Measurements from ENCODE around the gene OPCML.

Gene OPCML

GRCh38 chr11:133271206-133271605 lies 261.1 kb downstream of the OPCML start:
- no peak for DNase-seq

DNA sequence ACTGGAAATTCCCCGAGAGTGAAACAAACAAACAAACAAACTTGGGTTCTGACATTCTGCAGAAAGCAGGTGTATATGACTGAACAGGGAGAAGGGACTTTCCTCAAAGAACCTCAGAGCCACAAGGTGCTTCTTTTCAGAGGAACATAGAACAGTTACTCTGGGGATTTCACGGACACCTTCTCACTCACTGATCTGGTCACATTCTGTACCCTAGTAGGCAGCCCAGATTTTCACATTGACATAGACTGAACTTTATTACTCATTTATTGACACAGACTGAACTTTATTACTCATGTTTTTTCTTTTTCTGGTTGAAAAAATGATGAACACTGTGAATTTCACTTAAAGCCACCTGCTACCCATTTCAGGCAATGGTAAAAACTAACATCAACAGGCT lies 263.0 kb downstream of the OPCML start:
- DNase-seq: no peak

DNA sequence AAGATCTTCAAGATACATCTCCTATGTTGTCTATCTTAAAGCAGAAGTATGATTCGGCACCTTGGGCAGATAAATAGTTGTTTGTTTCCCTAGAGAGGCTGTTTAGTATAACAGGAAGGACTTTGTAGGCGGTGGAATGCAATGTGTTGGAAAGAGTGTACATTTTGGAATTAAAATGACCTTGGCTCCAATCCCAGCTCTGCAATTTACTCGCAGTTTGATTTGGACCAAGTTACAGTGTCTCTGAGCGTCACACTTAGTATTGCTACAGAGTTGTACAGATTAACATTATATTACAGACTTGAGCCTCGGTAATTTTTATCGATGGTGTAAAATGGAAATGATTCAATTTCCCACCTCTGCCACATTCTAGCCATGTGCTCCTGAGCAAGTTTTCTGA lies 265.3 kb downstream of the OPCML start:
- no peak for DNase-seq

DNA sequence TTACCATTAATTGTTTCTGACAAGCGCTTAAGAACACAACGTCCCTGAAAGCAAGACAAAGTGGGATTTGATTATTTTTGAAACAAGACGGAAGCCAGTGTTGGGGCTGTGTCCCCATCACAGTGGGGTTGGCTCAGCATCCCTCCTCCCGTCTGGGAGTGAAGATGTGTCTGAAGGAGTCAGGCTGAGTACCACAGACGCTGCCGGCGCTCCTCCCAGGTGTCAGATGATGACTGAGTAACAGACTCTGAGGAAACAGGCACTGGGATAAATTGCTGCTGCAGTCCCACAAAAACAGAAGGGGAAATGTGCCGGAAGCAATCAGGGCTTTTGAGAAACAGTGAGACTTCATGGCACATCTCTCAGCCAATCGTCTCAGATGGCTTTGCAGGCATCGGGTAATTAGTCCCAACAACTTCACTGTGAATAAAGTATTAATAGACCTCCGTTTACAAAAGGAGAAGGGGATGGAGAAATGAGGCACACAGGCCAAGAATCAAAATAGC lies 266.7 kb downstream of the OPCML start:
- DNase-seq: no peak

DNA sequence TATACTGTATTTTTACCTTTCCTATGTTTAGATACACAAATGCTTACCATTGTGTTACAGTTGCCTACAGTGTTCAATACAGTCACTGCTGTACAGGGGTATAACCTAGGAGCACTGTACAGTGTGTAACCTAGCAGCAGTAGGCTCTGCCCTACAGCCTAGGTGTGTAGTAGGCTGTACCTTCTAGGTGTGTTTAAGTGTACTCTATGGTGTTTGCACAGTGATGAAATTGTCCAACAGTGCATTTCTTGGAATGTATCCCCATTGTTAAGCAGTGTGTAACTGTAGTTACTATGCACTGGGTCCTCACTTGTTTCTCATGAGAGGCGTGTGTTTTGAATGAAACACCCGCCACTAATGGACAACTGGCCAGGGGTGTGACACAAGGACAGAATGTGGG lies 269.0 kb downstream of the OPCML start:
- DNase-seq: no peak

GRCh38 chr11:133258751-133259150 lies 273.6 kb downstream of the OPCML start:
- DNase-seq: no peak

- no peak for DNase-seq
Measured at GRCh38 chr11:133254601-133255000, 277.7 kb downstream of the OPCML start.

- DNase-seq: no peak
Measured at GRCh38 chr11:133253570-133253969, 278.7 kb downstream of the OPCML start.

- no peak for DNase-seq
Measured at GRCh38 chr11:133251841-133252240, 280.5 kb downstream of the OPCML start.

- DNase-seq: no peak
Measured at GRCh38 chr11:133249530-133249929, 282.8 kb downstream of the OPCML start.

DNA sequence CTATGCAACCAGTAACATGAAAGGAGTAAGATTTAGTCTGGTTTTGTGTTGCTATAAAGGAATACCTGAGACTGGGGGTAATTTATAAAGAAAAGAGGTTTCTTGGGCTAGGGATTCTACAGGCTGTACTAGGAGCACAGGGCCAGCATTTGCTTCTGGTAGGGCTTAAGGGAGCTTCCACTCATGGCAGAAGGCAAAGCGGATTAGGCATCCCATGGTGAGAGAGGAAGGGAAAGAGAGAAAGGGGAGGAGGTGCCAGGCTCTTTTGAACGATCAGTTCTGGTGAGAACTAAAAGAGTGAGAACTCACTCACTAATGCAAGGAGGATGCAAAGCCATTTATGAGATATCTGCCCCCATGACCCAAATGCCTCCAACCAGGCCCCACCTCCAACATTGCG lies 283.2 kb downstream of the OPCML start:
- no peak for DNase-seq

DNA sequence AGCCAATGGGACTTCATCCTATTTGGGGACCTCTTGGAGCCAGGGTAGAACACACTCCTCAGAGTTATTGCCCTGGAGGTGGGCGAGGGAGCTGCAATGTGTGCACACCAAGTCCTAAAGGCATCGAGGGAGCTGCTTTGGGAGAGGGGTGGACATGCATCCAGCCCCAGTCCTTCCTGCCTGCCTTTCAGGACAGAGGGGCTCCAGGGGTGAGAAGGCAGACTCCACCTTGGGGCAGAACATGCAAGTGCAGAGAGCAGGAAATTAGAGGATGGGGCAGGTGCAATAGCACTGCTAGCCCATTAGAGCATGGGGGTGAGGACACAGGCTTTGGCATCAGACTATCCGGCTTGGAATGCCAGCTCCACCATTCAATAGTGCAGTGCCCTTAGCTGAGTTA lies 288.5 kb downstream of the OPCML start:
- no peak for DNase-seq

DNA sequence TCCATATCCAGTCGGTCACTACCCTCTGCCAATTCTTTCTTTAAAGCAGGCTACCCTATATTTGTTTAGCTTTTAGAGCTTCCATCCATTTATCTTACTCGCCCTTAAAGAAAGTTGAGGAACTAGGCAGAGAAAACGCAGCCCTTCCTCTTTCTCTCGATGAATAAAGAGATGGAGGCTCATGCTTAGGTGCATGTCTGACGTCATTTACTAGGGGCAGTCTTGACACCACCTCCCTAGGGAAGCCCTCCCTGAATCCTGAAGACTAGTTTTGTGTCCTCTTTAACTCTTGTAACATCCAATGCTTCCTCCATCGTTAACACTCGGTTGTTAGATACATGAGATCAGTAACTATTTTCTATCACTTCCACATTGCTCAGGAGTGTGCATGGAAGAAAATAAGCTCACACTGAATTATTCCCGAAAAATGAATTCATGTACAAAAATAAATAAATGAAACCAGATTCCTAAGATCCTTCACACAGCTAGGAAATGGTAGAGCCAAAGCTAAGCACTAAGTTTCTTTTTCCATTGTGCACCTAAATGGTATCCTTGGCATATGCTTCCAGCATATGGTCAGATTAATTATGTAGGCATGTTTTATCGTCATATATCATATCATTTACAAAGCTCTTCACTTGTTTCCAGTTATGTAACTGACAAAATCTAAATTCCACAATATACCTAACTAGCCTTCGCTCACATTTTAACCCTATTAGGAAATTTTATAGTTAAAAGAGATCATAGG lies 291.2 kb downstream of the OPCML start:
- DNase-seq: no peak

- no peak for DNase-seq
Measured at GRCh38 chr11:133239575-133239974, 292.7 kb downstream of the OPCML start.

DNA sequence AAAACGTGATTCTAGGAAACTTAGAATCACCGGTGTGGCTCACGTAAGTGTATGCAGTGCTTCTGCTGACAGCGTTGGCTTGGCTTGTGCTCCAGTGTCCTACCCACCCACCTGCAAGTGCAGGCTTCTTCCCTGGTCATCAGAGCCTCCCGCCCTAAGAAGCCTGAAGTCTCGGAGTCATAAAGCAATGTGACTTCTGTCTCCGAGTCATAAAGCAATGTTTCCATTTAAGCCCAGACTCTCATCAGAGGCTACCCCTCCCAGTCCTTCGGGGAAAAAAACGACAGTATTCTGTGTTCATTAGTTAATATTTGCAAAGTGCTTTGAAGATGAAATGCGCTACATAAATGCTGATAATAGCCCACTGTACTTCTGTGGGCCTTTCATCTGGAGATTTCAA lies 293.8 kb downstream of the OPCML start:
- no peak for DNase-seq

- no peak for DNase-seq
Measured at GRCh38 chr11:133238027-133238426, 294.3 kb downstream of the OPCML start.

- DNase-seq: no peak
Measured at GRCh38 chr11:133235381-133235780, 296.9 kb downstream of the OPCML start.

DNA sequence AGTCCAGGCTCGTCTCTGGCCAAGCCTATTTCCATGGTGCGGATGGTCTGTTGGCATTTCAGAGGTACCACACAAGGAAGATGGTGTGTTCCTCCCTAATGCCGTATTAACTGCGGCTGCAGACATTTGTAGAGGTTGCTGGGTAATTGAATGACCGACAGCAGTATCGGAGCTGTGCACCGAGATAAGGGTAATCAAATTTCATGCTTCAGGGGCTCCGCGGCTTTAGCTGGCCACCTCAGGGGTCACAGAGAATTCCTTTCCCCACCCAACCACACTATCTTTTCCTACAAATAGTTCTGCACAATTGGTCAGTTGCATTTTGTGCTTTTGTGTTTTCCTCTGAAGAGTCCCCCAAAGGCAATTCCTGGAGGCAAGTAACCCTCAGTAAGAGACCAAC lies 297.4 kb downstream of the OPCML start:
- DNase-seq: no peak

DNA sequence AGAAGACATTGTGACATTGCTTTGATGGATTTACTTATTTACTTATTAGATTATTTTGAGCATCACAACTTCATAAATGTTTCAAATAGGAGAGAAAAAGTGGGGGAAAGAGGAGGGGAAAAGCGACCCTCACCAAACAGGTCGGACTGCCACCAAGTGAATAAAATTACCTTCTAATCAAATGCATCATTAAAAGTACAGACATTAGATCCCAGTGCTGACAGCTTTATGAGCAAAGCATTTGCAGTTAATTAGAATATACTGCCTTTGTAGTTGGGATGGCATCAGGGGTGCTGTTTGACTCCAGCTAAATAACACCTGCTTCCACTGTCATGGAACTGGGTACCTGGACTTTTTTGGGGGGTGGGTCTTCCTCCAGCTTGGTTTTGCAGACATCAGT lies 299.6 kb downstream of the OPCML start:
- no peak for DNase-seq

DNA sequence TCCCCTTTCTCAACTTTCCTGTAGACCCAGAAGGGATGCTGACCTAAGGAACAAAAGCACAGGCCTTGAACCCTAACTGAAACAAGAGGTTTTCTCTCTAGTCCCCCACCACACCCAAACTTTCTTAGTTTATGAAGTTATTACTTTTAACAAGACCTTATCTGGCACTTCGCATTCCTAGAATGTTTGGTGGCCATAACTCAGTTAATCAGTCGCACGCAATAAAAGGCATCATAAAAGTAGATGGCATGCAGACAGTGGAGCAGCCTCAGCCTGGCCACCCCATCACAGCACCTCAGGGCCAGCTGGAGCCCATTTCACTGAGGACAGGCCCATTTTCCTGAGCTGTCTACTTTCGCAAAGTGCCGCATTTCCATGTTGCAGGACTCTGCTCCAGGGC lies 301.9 kb downstream of the OPCML start:
- DNase-seq: no peak

DNA sequence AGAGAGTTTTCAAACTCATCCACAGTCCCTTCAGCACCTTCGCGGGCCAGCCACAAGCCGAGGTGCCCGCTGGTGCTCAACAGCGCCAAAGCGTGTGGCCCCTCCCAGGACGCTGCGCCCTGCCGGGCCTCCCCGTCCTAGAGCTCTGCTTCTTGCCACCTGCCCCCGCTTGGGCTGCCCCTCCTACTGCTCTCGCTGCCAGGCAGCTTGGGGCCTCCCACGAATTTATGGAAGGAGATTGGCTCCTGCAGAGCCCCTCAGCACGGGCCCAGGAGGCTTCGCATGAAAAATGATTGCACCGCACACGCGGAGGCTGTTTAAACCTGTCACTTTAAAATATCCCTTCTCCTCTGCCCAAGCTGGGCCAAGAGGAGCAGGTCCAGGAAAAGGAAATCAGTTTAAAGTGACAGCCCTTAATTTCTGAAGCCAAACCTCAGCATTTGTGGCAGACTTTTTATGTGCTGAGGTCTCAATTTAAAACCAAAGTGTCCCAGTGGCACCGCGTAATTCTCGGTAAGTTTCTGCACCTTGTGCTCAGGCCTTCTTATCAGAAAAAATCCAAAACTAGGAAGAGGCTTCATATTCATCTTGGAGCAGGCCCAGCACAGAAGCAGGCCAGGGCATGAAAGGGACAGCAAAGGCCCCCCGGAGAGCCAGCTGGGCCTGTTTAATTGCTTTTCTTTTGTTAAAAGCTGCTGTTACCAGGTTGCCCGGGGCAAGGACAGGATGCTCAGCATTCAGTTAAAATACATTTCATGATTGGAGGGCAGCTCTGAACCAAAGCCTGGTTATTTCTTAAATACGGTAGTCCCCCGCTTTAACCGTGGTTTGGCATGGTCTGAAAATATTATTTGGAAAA lies 303.6 kb downstream of the OPCML start:
- DNase-seq: no peak

DNA sequence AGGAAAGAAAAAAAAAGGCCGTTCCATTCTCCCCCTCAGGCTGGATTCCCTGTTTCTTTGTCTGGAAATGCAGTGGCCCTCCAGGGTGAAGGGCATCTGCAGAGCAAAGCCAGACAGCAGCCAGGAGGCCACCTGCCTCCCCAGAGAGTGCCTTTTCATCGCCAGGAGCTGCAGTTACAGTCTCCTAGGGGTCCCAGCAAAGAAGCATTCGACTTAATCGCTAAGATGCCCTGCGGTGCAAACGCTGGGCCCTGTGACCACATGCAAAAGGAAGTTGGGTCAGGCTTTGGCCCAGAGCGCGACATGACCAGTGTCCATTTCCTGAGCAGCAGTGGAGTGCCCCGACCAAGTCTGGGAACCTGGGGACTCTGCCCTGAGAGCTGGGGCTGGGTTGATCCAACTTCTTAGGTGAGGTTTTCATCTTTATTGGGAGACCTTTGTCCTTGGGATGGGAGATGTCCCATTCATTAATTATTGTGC lies 304.6 kb downstream of the OPCML start:
- DNase-seq: no peak

GRCh38 chr11:133224271-133224670 lies 308.0 kb downstream of the OPCML start:
- DNase-seq: no peak
